Psoas muscle (tissue), 8 donors: ENCODE data around the gene ARPC1A. TPM values are rescaled to one million over a fixed set of nuclear protein-coding genes. Genes with fewer than 3 reads are reported as not detected.

Source experiments
- ATAC-seq, 4 donors: fragments of 200-7000 bp; cut with Tn5 transposase; one replicate each; pipeline ENCODE4 v1.9.1; 2020; ENCODE audit warnings: moderate library complexity in 3 of 4, mild to moderate bottlenecking in 2 of 4
- DNase-seq, 2 donors: peaks; one replicate each; pipeline ENCODE4 v3.0.0-alpha.2; 2020
- H3K27ac ChIP-seq: fragments of 200-600 bp; one replicate; pipeline ENCODE4 v1.8.0; 2022
- H3K27me3 ChIP-seq, 3 donors: fragments of 200-600 bp in 1 of 3; one replicate each; pipeline versions ENCODE4 v1.6.1 to v1.8.0; 2013 to 2022; ENCODE audit warnings: low read length in 2 of 3, mild to moderate bottlenecking in 2 of 3, moderate library complexity in 1 of 3; ENCODE audit not compliant: insufficient read depth in 3 of 3
- H3K36me3 ChIP-seq, 2 donors: fragments of 200-600 bp in 1 of 2; one replicate each; pipeline versions ENCODE4 v1.6.1 to v1.8.0; 2013 to 2022; ENCODE audit warnings: low read depth in 1 of 2, mild to moderate bottlenecking in 1 of 2, moderate library complexity in 1 of 2; ENCODE audit not compliant: insufficient read depth in 1 of 2
- H3K4me1 ChIP-seq: fragments of 200-600 bp; one replicate; pipeline ENCODE4 v1.8.0; 2022
- H3K4me3 ChIP-seq: fragments of 200-600 bp; one replicate; pipeline ENCODE4 v1.8.0; 2022; ENCODE audit warnings: mild to moderate bottlenecking
- H3K9me3 ChIP-seq: fragments of 200-600 bp; one replicate; pipeline ENCODE4 v1.8.0; 2022
- CTCF ChIP-seq: fragments of 200-600 bp; IDR thresholded peaks from one replicate; pipeline ENCODE4 v1.8.0; 2022; ENCODE audit warnings: antibody characterized with exemption
- WGBS, 3 donors: extraction: QIAGEN DNeasy Blood & Tissue Kit; methylation state at CpG; one replicate each; pipeline versions ENCODE4 v1.1.6 to v1.1.7; 2013; 5-methylcytosine and 5-hydroxymethylcytosine counted together
- intact Hi-C, 2 donors: fragments of 100-400 bp; cut with DNase I; formaldehyde crosslinking; loops; one replicate each; pipeline versions ENCODE4 v1.11.0 to v1.14.2; 2022
- polyA plus RNA-seq, 3 donors: library from polyadenylated mRNA; stranded (reverse); fragments of 200-250 nt; gene quantifications; one replicate each; pipeline ENCODE4 v1.2.3, GENCODE V29; 2013
- total RNA-seq, 4 donors: library from RNA; stranded (reverse); fragmentation: NEBNext Ultra II Directional in 2 of 4; extraction: Animal tissue kit (Norgen Biotek cat#: 25700) in 2 of 4; gene quantifications; one replicate each; pipeline versions ENCODE4 v1.2.1 to v1.2.4, GENCODE V29; 2021 to 2023
- donor health status: healthy with polysubstance abuse.
- donor health status: DM: no; HTN: no; CAD: no; lungs with moderate emphysema.
- donor health status: Bipolar disorder and iron deficiency.
- donor health status: healthy.
- donor health status: DM: yes; HTN: yes; CAD: no.
- donor health status: DM: no; HTN: no; CAD: no.
- donor health status: DM: no; HTN: no; CAD: no.
- donor health status: DM: yes; HTN: yes; CAD: no.

The ARPC1A gene
- total and polyA plus RNA-seq, 7 donors: 38.1 to 114 (median 47.6) TPM

DNA sequence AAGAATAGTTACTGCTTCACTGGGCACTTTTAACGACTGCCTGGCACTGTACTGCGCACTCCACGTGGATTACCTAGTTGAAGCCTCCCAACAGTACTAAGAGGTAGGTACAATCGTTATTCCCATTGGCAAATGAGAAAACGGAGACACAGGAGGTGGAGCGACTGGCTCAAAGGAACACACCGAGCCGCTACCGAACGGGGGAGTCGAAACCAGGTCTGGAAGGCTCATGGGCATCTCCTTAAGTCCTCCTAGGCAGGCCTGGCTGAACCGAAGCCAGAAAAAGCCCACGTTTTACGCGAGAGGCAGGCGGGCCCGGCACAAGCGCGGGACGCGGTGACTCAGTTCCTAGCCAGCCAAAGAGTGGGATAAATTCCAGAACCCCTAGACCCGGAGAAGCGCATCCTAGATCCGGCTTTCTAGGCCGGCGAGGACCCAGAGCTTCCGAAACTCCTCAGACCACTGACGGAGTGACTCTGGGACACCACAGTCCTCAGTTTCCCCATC lies 82.2 kb downstream of the ARPC1A start:
- DNase-seq (peak; percentile 78 to 87), ATAC-seq (peak; percentile 65 to 78 (median 70))
- Histone ChIP-seq H3K4me1 (peaks cover 29% of the 10 kb centered on the region), H3K36me3 (peaks cover 5 to 55% of the 10 kb centered on the region in 2 donors), H3K9me3 (no peaks in the 10 kb centered on the region), H3K27ac (peak overlapping the region; percentile 88), H3K27me3 (no peaks in the 10 kb centered on the region), H3K4me3 (peak overlapping the region; percentile 95)
- 0 to 1% (median 0%) methylated on average over 28 of the region's 28 CpGs for WGBS, 3 donors
- intact Hi-C loops: no loop called here
- TF ChIP-seq CTCF: no peak

DNA sequence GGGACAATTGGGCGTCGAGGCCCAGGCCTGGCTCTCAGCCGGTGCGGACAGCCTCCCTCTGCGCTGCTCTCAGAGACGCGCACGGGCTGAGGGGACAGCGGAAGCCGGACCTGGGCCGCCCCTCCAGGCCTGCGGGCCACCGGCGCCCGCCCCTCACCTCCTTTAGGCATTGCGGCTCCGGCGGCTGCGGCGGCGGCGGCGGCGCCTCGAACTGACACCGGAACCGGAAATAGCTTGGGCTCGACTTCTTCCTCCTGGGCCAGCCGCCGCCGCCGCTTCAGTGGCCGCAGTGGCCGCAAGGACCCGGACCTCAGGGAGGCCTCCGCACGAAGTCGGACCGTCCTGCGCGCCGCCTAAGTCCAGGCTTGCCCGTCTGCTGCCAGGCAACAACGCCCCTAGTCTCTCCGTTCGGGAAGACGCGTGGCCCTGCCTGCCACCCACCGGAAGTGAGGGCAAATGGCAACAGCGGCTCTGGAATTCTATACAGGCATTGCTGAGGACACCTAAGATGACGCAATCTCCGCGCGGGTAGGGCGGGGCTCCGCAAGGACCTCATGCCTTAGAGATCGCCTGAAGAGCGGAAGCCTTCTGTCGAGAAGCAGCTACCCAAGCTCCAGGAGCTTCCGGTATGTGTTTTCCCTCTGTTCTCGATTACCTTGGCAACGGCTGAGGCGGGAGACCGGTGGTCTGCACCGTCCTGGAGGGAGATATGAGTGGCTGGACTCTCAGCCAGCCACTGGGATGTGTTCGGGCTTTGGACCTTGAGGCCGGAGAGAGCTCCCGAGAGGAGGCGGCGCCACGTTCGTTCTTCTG lies 82.9 kb downstream of the ARPC1A start, which contains the start of the genes BUD31 and PDAP1:
Gene BUD31, plus strand, starts transcription at position 591 of the 813 bp plus-strand sequence. CDS start 2,124 bp downstream, outside the sequence.
Gene PDAP1, minus strand, starts transcription at position 219 of the 813 bp plus-strand sequence. Its CDS starts 49 bp downstream, at position 170.
- Histone ChIP-seq H3K27ac (peak within 1 kb of the TSS; percentile 88), H3K9me3 (no peaks in the 10 kb centered on the region), H3K36me3 (peaks cover 9 to 55% of the 10 kb centered on the region in 2 donors), H3K27me3 (no peaks in the 10 kb centered on the region), H3K4me1 (peaks cover 29% of the 10 kb centered on the region), H3K4me3 (peak within 1 kb of the TSS; percentile 95)
- peak; percentile 94 to 96 (median 94) for ATAC-seq
- TF ChIP-seq CTCF: no peak
- intact Hi-C loops: no loop called here
- WGBS, 3 donors: 0% methylated on average over 62 to 72 of the region's 72 CpGs
- peak; percentile 95 to 98 for DNase-seq

DNA sequence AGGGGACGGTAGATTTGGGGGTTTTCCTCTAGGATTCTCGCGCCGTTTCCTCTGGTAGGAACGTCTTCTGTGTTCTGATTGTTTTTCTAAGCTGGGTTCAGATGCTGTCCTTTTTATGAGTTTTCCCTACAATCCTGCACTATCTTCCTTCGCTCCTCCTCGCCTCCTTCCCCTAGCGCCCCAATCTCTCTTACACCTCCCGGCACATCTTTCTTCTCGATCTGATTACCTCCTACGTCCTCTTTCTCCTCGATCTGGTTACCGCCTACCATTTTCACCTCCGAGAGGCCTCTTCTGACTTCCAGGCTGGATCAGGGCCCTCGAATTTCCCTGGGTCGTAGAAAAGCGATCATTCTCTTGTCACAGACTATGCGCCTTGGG lies 83.5 kb downstream of the ARPC1A start:
- peak overlapping the region; percentile 95 for H3K4me3 ChIP-seq
- H3K27me3 ChIP-seq: no peaks in the 10 kb centered on the region
- H3K36me3 ChIP-seq: peaks cover 9 to 55% of the 10 kb centered on the region in 2 donors
- peak overlapping the region; percentile 88 for H3K27ac ChIP-seq
- intact Hi-C loops: no loop called here
- H3K4me1 ChIP-seq: peaks cover 29% of the 10 kb centered on the region
- ATAC-seq (peak in 1 of 4 donors; percentile 1), DNase-seq (no peak)
- no peaks in the 10 kb centered on the region for H3K9me3 ChIP-seq
- TF ChIP-seq CTCF: no peak
- WGBS, 3 donors: 0% methylated on average over 18 of the region's 18 CpGs

DNA sequence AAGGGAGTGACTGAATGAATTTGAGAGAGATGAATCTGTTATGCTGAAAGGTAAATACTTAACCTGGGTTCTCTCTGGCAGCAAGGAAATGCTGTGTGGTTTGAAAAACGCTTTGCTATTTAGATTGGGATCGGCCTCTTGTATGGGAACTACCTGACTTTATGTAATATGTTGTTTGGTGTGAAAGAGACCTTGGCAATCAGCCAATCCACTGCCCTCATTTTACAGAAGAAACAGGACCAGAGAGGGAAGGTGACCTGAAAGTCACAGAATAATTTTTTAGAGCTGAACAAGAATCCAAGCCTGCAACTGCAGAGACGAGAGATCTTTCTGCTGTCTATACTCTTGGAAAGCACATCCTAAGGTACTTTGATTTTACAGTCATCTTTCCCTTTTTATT lies 84.1 kb downstream of the ARPC1A start:
- ATAC-seq (no peak), DNase-seq (no peak)
- Histone ChIP-seq H3K4me3 (peak overlapping the region; percentile 95), H3K36me3 (peaks cover 9 to 55% of the 10 kb centered on the region in 2 donors), H3K27me3 (no peaks in the 10 kb centered on the region), H3K9me3 (no peaks in the 10 kb centered on the region), H3K27ac (peak overlapping the region; percentile 88), H3K4me1 (peaks cover 27% of the 10 kb centered on the region)
- WGBS, 3 donors: 51 to 57% (median 54%) methylated on average over 3 of the region's 3 CpGs
- intact Hi-C loops: no loop called here
- TF ChIP-seq CTCF: no peak
